ENCODE data around the gene CIP2A.

- no peak for TF ChIP-seq EP300 (IDR thresholded peaks at IDR 0.05)
- no peak for TF ChIP-seq CTCF (IDR thresholded peaks at IDR 0.05)
Measured at GRCh38 chr3:108602935-108603294, 13.7 kb upstream of the CIP2A start.
